HepG2 (cell line): ENCODE data around the gene POLD3. TPM values are rescaled to one million over a fixed set of nuclear protein-coding genes. Genes with fewer than 3 reads are reported as not detected.

ENCODE experiments used
- ATAC-seq: fragments of 200-7000 bp; cut with Tn5 transposase; 3 replicates; pipeline ENCODE4 v1.9.1; 2020; ENCODE audit warnings: mild to moderate bottlenecking, moderate library complexity
- BruUV-seq: library from RNA; stranded (reverse); fragments of 400-500 nt; replicated peaks from 2 replicates; lab custom pipeline; 2021; lab: Mats Ljungman, UMichigan
- CTCF ChIA-PET: fragments of 300-600 bp; formaldehyde crosslinking; extraction: SDS; loops from one replicate; lab custom pipeline; 2021; ENCODE audit warnings: low total read pairs, inconsistent platforms, low intra/inter-chr PET ratio; lab: Yijun Ruan, JAX
- POLR2A ChIA-PET: fragments of 350-600 bp; sonication (Branson Sonifier 250); formaldehyde crosslinking; loops from one replicate; lab custom pipeline; 2020; ENCODE audit warnings: antibody characterized with exemption, inconsistent platforms; lab: Yijun Ruan, JAX
- DNase-seq: peaks from one replicate; pipeline ENCODE4 v3.0.0-alpha.2; 2015; ENCODE audit warnings: low spot score
- FAIRE-seq: peaks from 3 replicates; lab custom pipeline; 2011; peaks lifted over from hg19 to GRCh38; lab: Jason Lieb, UNC
- H2AFZ ChIP-seq: one replicate; pipeline ENCODE4 v1.6.1; 2011; ENCODE audit warnings: low read length, inconsistent platforms
- H3K27ac ChIP-seq: fragments of 300-600 bp; 3 replicates; pipeline ENCODE4 v1.8.0; 2011; ENCODE audit warnings: mixed run types, mild to moderate bottlenecking, mixed read lengths, low read length, inconsistent platforms; ENCODE audit not compliant: insufficient read depth; ENCODE audit errors: extremely low read length
- H3K27me3 ChIP-seq, 2 experiments: fragments of 200-600 bp in 1 of 2; 2 replicates in 1 of 2; 3 replicates in 1 of 2; pipeline versions ENCODE4 v1.6.0 to v1.8.0; 2011; ENCODE audit warnings: low read length in 2 of 2, mild to moderate bottlenecking in 2 of 2, moderate library complexity in 2 of 2, inconsistent platforms in 1 of 2; ENCODE audit not compliant: insufficient read depth in 2 of 2, control insufficient read depth in 1 of 2
- H3K36me3 ChIP-seq, 2 experiments: fragments of 200-600 bp in 1 of 2; replicated peaks in 1 of 2; 2 replicates in 1 of 2; 3 replicates in 1 of 2; pipeline versions ENCODE4 v1.5.1 to v1.8.0; 2011; ENCODE audit warnings: low read length in 2 of 2, inconsistent platforms in 1 of 2; ENCODE audit not compliant: insufficient read depth in 2 of 2, control insufficient read depth in 1 of 2
- H3K4me1 ChIP-seq: 2 replicates; pipeline ENCODE4 v1.5.1; 2012; ENCODE audit warnings: low read length, inconsistent platforms; ENCODE audit not compliant: insufficient read depth
- H3K4me2 ChIP-seq: 2 replicates; pipeline ENCODE4 v1.6.0; 2011; ENCODE audit warnings: low read depth, low read length, inconsistent platforms
- H3K4me3 ChIP-seq, 3 experiments: fragments of 200-600 bp in 1 of 3; sonication (generic), shearing (Covaris generic) in 1 of 3; replicated peaks in 1 of 3; 2 replicates each; pipeline ENCODE4 v1.5.1; 2011 to 2016; ENCODE audit warnings: low read length in 3 of 3, inconsistent platforms in 2 of 3, low read depth in 2 of 3, mild to moderate bottlenecking in 2 of 3, control low read depth in 1 of 3, mixed read lengths in 1 of 3; ENCODE audit not compliant: insufficient read depth in 1 of 3
- H3K79me2 ChIP-seq: one replicate; pipeline ENCODE4 v1.6.1; 2011; ENCODE audit warnings: low read length, inconsistent platforms; ENCODE audit not compliant: insufficient read depth
- H3K9ac ChIP-seq: 2 replicates; pipeline ENCODE4 v1.6.0; 2011; ENCODE audit warnings: mild to moderate bottlenecking, low read depth, low read length, inconsistent platforms; ENCODE audit not compliant: insufficient read depth
- H3K9me3 ChIP-seq: 2 replicates; pipeline ENCODE4 v1.5.1; 2012; ENCODE audit warnings: mild to moderate bottlenecking, low read length
- H4K20me1 ChIP-seq: 2 replicates; pipeline ENCODE4 v1.6.0; 2011; ENCODE audit warnings: inconsistent platforms, mild to moderate bottlenecking, low read length, moderate library complexity; ENCODE audit not compliant: insufficient read depth
- EP300 ChIP-seq, 3 experiments: sonication (generic) in 1 of 3; formaldehyde crosslinking in 1 of 3; IDR thresholded peaks; 2 replicates each; pipeline versions ENCODE4 v1.5.1 to v1.6.1; 2011 to 2020; ENCODE audit warnings: low read depth in 2 of 3, low read length in 2 of 3, borderline replicate concordance in 1 of 3, improper control_type of control experiment in 1 of 3, mild to moderate bottlenecking in 1 of 3, missing genetic modification reagents in 1 of 3, moderate library complexity in 1 of 3
- FOSL2 ChIP-seq: sonication (generic); formaldehyde crosslinking; IDR thresholded peaks from 2 replicates; pipeline ENCODE4 v1.4.0; 2020; ENCODE audit warnings: missing genetic modification reagents
- FOXA3 ChIP-seq: IDR thresholded peaks from 2 replicates; pipeline ENCODE4 v1.6.1; 2016; ENCODE audit warnings: missing genetic modification reagents, missing compliant biosample characterization
- FOXK1 ChIP-seq: sonication (generic); formaldehyde crosslinking; IDR thresholded peaks from 2 replicates; pipeline ENCODE4 v1.4.0; 2020; ENCODE audit warnings: low read depth, missing genetic modification reagents, borderline replicate concordance
- GATAD2A ChIP-seq: IDR thresholded peaks from 2 replicates; pipeline ENCODE4 v1.6.1; 2016
- HDAC1 ChIP-seq: sonication (generic); formaldehyde crosslinking; IDR thresholded peaks from 2 replicates; pipeline ENCODE4 v1.5.1; 2020; ENCODE audit warnings: mild to moderate bottlenecking, missing genetic modification reagents
- HES4 ChIP-seq: sonication (generic); formaldehyde crosslinking; IDR thresholded peaks from 2 replicates; pipeline ENCODE4 v1.9.0; 2021; ENCODE audit warnings: mild to moderate bottlenecking, missing genetic modification reagents, borderline replicate concordance
- NCOA2 ChIP-seq: sonication (generic); formaldehyde crosslinking; IDR thresholded peaks from 2 replicates; pipeline ENCODE4 v1.8.0; 2022; ENCODE audit warnings: inconsistent platforms
- NFIC ChIP-seq: IDR thresholded peaks from 2 replicates; pipeline ENCODE4 v1.6.1; 2012; ENCODE audit warnings: mild to moderate bottlenecking, low read length, inconsistent platforms
- NR2F2 ChIP-seq: IDR thresholded peaks from 2 replicates; pipeline ENCODE4 v1.6.1; 2012; ENCODE audit warnings: low read depth, inconsistent platforms, borderline replicate concordance
- PHF21A ChIP-seq: sonication (generic); formaldehyde crosslinking; IDR thresholded peaks from 2 replicates; pipeline ENCODE4 v1.5.0; 2020; ENCODE audit warnings: mild to moderate bottlenecking, missing genetic modification reagents
- ZKSCAN8 ChIP-seq: IDR thresholded peaks from 2 replicates; pipeline ENCODE4 v1.6.1; 2016; ENCODE audit warnings: borderline replicate concordance, missing genetic modification reagents, missing compliant biosample characterization
- WGBS: methylation state at CpG from one replicate; pipeline ENCODE4 v1.1.6; 2017; ENCODE audit warnings: low lambda C conversion rate; 5-methylcytosine and 5-hydroxymethylcytosine counted together
- in situ Hi-C: cut with HindIII; loops from 2 replicates; pipeline ENCODE4 v1.10.0; 2017; ENCODE audit warnings: low pct_unique_long_range_greater_than_20kb; ENCODE audit not compliant: extremely low pct_ligation_motif_present
- intact Hi-C: fragments of 100-400 bp; cut with micrococcal nuclease; formaldehyde crosslinking; loops from one replicate; pipeline ENCODE4 v1.10.0; 2022; ENCODE audit not compliant: unreplicated experiment
- polyA plus RNA-seq, 8 experiments: library from polyadenylated mRNA; depleted of rRNA in 3 of 8; stranded (reverse) in 7 of 8; unstranded in 1 of 8; fragments of >200 nt; fragmentation: Illumina TruSeq in 4 of 8; extraction: Trizol in 4 of 8; gene quantifications; 2 replicates each; pipeline versions ENCODE4 v1.2.1 to v1.2.3, GENCODE V29; 2011 to 2016; ENCODE audit warnings: low read depth in 4 of 8, missing spikeins in 1 of 8, mixed read lengths in 1 of 8; ENCODE audit not compliant: insufficient read depth in 1 of 8
- total RNA-seq, 5 experiments: library from RNA; depleted of rRNA; stranded (reverse); fragments of >200 nt; fragmentation: Illumina TruSeq; extraction: Trizol; gene quantifications; 2 replicates each; pipeline ENCODE4 v1.2.3, GENCODE V29; 2016; ENCODE audit warnings: low read depth in 1 of 5
- TF ChIP-seq, protein P1 (sequence below): sonication (generic); formaldehyde crosslinking; IDR thresholded peaks from 2 replicates; pipeline ENCODE4 v1.4.0; 2020; ENCODE audit warnings: mild to moderate bottlenecking, missing genetic modification reagents, borderline replicate concordance

POLD3 gene
- total and polyA plus RNA-seq, 2 of the 13 experiments (the other 11 are each of a cell fraction or from before 2014, with no cell fraction given) = 6.3 to 18.9 TPM

DNA sequence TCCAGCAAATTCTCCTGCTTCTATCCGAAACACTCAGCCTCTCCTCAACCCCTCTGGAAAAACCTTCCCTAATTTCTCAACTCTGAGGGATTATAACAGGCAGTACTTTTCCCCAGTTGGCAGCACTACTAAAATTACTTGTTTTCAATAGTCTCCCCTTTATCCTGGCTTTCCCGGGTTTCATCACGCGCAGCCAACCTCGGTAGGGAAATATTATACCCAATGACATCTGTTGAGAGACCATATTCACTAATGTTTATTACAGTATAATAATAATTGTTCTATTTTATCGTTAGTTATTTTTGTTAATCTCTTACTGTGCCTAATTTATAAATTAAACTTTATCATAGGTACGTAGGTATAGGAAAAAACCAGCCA is 330 bp upstream of the POLD3 start:
- Histone ChIP-seq H3K4me3 (peak overlapping the region; percentile 75 to 96 (median 87)), H3K79me2 (peaks cover 2% of the 10 kb centered on the region), H2AFZ (peak overlapping the region; percentile 100), H3K27ac (no peak overlapping the region), H4K20me1 (0 out of 2 replicates have a peak, but pooled peaks cover 4% of the 10 kb centered on the region), H3K9me3 (no peaks in the 10 kb centered on the region), H3K36me3 (0 out of 5 replicates have a peak, but pooled peaks cover 0 to 1% of the 10 kb centered on the region in 2 experiments), H3K9ac (peak overlapping the region; percentile 74), H3K4me2 (peak overlapping the region; percentile 91), H3K4me1 (peaks cover 25% of the 10 kb centered on the region), H3K27me3 (no peaks in the 10 kb centered on the region; a peak in 1 of 5 replicates)
- DNase-seq (no peak), FAIRE-seq (no peak), ATAC-seq (peak; percentile 58)
- TF ChIP-seq ZKSCAN8 (CRISPR knock-in tag) = no peak
- TF ChIP-seq PHF21A (CRISPR knock-in tag) = peak; percentile 33; the same call in 1 of the 2 replicates
- ChIA-PET POLR2A (interaction anchor here (2.3 kb wide), 1 partner anchor 98 kb away, joined by 14 read pairs; the partner anchor contains the start of gene LIPT2), CTCF (no interaction called here)
- under 1% methylated on average over 7 of the region's 7 CpGs for WGBS
- BruUV-seq = no TSS peak
- in situ Hi-C loops = no loop called here
- intact Hi-C loops = no loop called here

DNA sequence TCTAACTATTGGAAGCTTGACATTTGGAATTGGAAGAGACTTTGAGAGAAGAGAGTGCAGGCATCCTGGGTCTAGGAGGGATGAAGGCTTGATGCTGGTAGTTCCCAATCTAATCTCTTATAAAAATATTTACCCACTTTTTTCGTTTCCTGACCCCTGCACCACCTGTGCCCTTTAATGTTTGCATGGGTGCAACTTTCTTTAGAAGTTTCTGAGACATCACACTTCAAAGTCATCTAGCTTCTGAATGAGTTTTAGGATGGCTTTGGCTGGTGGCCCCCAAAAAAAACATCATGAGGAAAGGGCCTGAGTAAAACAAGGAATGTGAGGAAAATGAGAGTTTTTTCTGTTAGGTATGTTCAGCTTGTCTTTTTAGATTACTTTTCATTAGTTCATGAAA is 1.1 kb downstream of the POLD3 start:
- WGBS = 0% methylated on average over 1 of the region's 1 CpG
- Histone ChIP-seq H3K9ac (peak overlapping the region; percentile 74), H4K20me1 (0 out of 2 replicates have a peak, but pooled peaks cover 4% of the 10 kb centered on the region), H3K4me3 (peak overlapping the region; percentile 75 to 96 (median 87); a peak in 5 of 6 replicates), H3K36me3 (0 out of 5 replicates have a peak, but pooled peaks cover 1 to 4% of the 10 kb centered on the region in 2 experiments), H3K79me2 (peaks cover 2% of the 10 kb centered on the region), H3K4me2 (peak overlapping the region; percentile 91), H3K27ac (peak overlapping the region; percentile 71), H3K4me1 (peaks cover 25% of the 10 kb centered on the region), H2AFZ (no peak overlapping the region), H3K27me3 (no peaks in the 10 kb centered on the region; a peak in 1 of 5 replicates), H3K9me3 (no peaks in the 10 kb centered on the region)
- intact Hi-C loops (no loop called here), in situ Hi-C loops (no loop called here)
- ChIA-PET CTCF (no interaction called here), POLR2A (interaction anchor here (2.3 kb wide), 1 partner anchor 100 kb away, joined by 14 read pairs; the partner anchor contains the start of gene LIPT2)
- FAIRE-seq (peak; percentile 66), DNase-seq (peak; percentile 74), ATAC-seq (no peak; the same call in 1 of the 3 replicates)
- no TSS peak for BruUV-seq
- TF ChIP-seq GATAD2A (CRISPR knock-in tag) (0 out of 2 replicates have a peak, but pooled peaks have one; percentile 13), FOSL2 (CRISPR knock-in tag) (peak; percentile 29; the same call in 1 of the 2 replicates), HES4 (CRISPR knock-in tag) (no peak), HDAC1 (CRISPR knock-in tag) (0 out of 2 replicates have a peak, but pooled peaks have one; percentile 19), EP300 (IDR thresholded peaks at IDR 0.05; ENCODE audit: low read depth in 2 of 2, low read length in 2 of 2) (peak in 1 of 2 experiments; percentile 64; a peak in 1 of 4 replicates), EP300 (CRISPR knock-in tag; IDR thresholded peaks at IDR 0.05; ENCODE audit: borderline replicate concordance) (no peak; the same call in 1 of the 2 replicates), NCOA2 (CRISPR knock-in tag) (peak; percentile 68; the same call in 1 of the 2 replicates), FOXK1 (no peak), FOXA3 (peak; percentile 76), NR2F2 (peak; percentile 99), NFIC (peak; percentile 62; the same call in 1 of the 2 replicates)
- TF ChIP-seq, protein P1, sequence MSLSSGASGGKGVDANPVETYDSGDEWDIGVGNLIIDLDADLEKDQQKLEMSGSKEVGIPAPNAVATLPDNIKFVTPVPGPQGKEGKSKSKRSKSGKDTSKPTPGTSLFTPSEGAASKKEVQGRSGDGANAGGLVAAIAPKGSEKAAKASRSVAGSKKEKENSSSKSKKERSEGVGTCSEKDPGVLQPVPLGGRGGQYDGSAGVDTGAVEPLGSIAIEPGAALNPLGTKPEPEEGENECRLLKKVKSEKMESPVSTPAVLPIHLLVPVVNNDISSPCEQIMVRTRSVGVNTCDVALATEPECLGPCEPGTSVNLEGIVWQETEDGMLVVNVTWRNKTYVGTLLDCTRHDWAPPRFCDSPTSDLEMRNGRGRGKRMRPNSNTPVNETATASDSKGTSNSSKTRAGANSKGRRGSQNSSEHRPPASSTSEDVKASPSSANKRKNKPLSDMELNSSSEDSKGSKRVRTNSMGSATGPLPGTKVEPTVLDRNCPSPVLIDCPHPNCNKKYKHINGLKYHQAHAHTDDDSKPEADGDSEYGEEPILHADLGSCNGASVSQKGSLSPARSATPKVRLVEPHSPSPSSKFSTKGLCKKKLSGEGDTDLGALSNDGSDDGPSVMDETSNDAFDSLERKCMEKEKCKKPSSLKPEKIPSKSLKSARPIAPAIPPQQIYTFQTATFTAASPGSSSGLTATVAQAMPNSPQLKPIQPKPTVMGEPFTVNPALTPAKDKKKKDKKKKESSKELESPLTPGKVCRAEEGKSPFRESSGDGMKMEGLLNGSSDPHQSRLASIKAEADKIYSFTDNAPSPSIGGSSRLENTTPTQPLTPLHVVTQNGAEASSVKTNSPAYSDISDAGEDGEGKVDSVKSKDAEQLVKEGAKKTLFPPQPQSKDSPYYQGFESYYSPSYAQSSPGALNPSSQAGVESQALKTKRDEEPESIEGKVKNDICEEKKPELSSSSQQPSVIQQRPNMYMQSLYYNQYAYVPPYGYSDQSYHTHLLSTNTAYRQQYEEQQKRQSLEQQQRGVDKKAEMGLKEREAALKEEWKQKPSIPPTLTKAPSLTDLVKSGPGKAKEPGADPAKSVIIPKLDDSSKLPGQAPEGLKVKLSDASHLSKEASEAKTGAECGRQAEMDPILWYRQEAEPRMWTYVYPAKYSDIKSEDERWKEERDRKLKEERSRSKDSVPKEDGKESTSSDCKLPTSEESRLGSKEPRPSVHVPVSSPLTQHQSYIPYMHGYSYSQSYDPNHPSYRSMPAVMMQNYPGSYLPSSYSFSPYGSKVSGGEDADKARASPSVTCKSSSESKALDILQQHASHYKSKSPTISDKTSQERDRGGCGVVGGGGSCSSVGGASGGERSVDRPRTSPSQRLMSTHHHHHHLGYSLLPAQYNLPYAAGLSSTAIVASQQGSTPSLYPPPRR (CRISPR knock-in tag) = peak; percentile 95
